GM23338 (cell line): ENCODE data around the gene PLN. TPM values are rescaled to one million over a fixed set of nuclear protein-coding genes. Genes with fewer than 3 reads are reported as not detected.

ENCODE experiments used
- ATAC-seq: fragments of 200-7000 bp; cut with Tn5 transposase; 3 replicates; pipeline ENCODE4 v1.9.1; 2020
- DNase-seq: peaks from one replicate; pipeline ENCODE4 v3.0.0-alpha.2; 2015; ENCODE audit warnings: low spot score
- H2AFZ ChIP-seq: fragments of 200-600 bp; sonication (generic); 2 replicates; pipeline ENCODE4 v1.8.0; 2016; ENCODE audit warnings: antibody characterized with exemption, mild to moderate bottlenecking, moderate library complexity
- H3F3A ChIP-seq: fragments of 200-600 bp; sonication (generic); replicated peaks from 2 replicates; pipeline ENCODE4 v1.8.0; 2017; ENCODE audit warnings: antibody characterized with exemption, mixed run types, low read depth
- H3K27ac ChIP-seq: fragments of 200-600 bp; sonication (generic); 2 replicates; pipeline ENCODE4 v1.6.1; 2016; ENCODE audit warnings: low read depth
- H3K27me3 ChIP-seq: fragments of 200-600 bp; sonication (generic); 2 replicates; pipeline ENCODE4 v1.8.0; 2016; ENCODE audit warnings: mild to moderate bottlenecking, mixed run types, moderate library complexity; ENCODE audit not compliant: insufficient read depth
- H3K36me3 ChIP-seq: fragments of 200-600 bp; sonication (generic); 2 replicates; pipeline ENCODE4 v1.8.0; 2016; ENCODE audit warnings: mild to moderate bottlenecking; ENCODE audit not compliant: insufficient read depth
- H3K4me1 ChIP-seq: fragments of 200-600 bp; sonication (generic); 2 replicates; pipeline ENCODE4 v1.8.0; 2016; ENCODE audit warnings: mild to moderate bottlenecking, moderate library complexity; ENCODE audit not compliant: insufficient read depth
- H3K4me2 ChIP-seq: fragments of 200-600 bp; sonication (generic); 2 replicates; pipeline ENCODE4 v1.7.1; 2017; ENCODE audit warnings: mixed run types
- H3K4me3 ChIP-seq: fragments of 200-600 bp; sonication (generic); 2 replicates; pipeline ENCODE4 v1.6.1; 2016; ENCODE audit warnings: mixed run types
- H3K79me2 ChIP-seq: fragments of 200-600 bp; sonication (generic); replicated peaks from 2 replicates; pipeline ENCODE4 v1.8.0; 2017; ENCODE audit warnings: mild to moderate bottlenecking; ENCODE audit not compliant: insufficient read depth
- H3K9me2 ChIP-seq: fragments of 200-600 bp; sonication (generic); 2 replicates; pipeline ENCODE4 v1.8.0; 2017; ENCODE audit not compliant: insufficient read depth
- H4K20me1 ChIP-seq: fragments of 200-600 bp; sonication (generic); replicated peaks from 2 replicates; pipeline ENCODE4 v1.8.0; 2017; ENCODE audit warnings: mild to moderate bottlenecking; ENCODE audit not compliant: insufficient read depth
- H3K27ac Mint-ChIP-seq: 2 replicates; pipeline ENCODE4 v1.8.0; 2020; ENCODE audit warnings: inconsistent platforms, mild to moderate bottlenecking, moderate library complexity, mixed read lengths
- H3K27me3 Mint-ChIP-seq: 3 replicates; pipeline ENCODE4 v1.8.0; 2022; ENCODE audit warnings: low read depth, mild to moderate bottlenecking, moderate library complexity, mixed read lengths, inconsistent platforms; ENCODE audit not compliant: insufficient read depth, poor library complexity
- H3K36me3 Mint-ChIP-seq: 3 replicates; pipeline ENCODE4 v1.8.0; 2021; ENCODE audit warnings: low read depth, mild to moderate bottlenecking, inconsistent platforms, moderate library complexity, mixed read lengths
- H3K4me1 Mint-ChIP-seq: 3 replicates; pipeline ENCODE4 v1.8.0; 2020; ENCODE audit warnings: mild to moderate bottlenecking, inconsistent platforms, mixed read lengths
- H3K4me3 Mint-ChIP-seq: 3 replicates; pipeline ENCODE4 v1.8.0; 2021; ENCODE audit warnings: moderate library complexity, mild to moderate bottlenecking, inconsistent platforms, mixed read lengths
- H3K9me3 Mint-ChIP-seq: 3 replicates; pipeline ENCODE4 v1.8.0; 2020; ENCODE audit warnings: moderate library complexity, mild to moderate bottlenecking, inconsistent platforms, mixed read lengths
- CREB1 ChIP-seq: fragments of 250-450 bp; sonication (Bioruptor Pico); IDR thresholded peaks from 2 replicates; pipeline ENCODE4 v1.5.0; 2020; ENCODE audit warnings: low read depth, mild to moderate bottlenecking, moderate library complexity
- CTCF ChIP-seq, 2 experiments: fragments of 200-600 bp in 1 of 2; sonication (generic) in 1 of 2; conservative IDR thresholded peaks; 2 replicates each; pipeline versions ENCODE4 v1.5.1 to v1.6.1; 2016 to 2017; ENCODE audit warnings: antibody characterized with exemption in 2 of 2, low read depth in 2 of 2, mild to moderate bottlenecking in 2 of 2, moderate library complexity in 1 of 2
- ETS1 ChIP-seq: IDR thresholded peaks from 2 replicates; pipeline ENCODE4 v1.6.1; 2016; ENCODE audit warnings: antibody characterized with exemption
- EZH2 ChIP-seq: fragments of 200-600 bp; sonication (generic); IDR thresholded peaks from one replicate; pipeline ENCODE4 v1.8.0; 2017; ENCODE audit warnings: antibody characterized with exemption, mild to moderate bottlenecking, low read depth; ENCODE audit not compliant: unreplicated experiment
- EZH2phosphoT487 ChIP-seq: fragments of 200-600 bp; sonication (generic); IDR thresholded peaks from one replicate; pipeline ENCODE4 v1.8.1; 2018; ENCODE audit warnings: antibody characterized with exemption; ENCODE audit not compliant: unreplicated experiment
- JUNB ChIP-seq: IDR thresholded peaks from one replicate; pipeline ENCODE4 v1.6.1; 2016; ENCODE audit warnings: antibody characterized with exemption; ENCODE audit not compliant: unreplicated experiment
- NANOG ChIP-seq: IDR thresholded peaks from 2 replicates; pipeline ENCODE4 v1.6.1; 2016; ENCODE audit warnings: antibody characterized with exemption, borderline replicate concordance
- POLR2AphosphoS5 ChIP-seq: IDR thresholded peaks from 2 replicates; pipeline ENCODE4 v1.6.1; 2016; ENCODE audit warnings: antibody characterized with exemption, low read depth
- REST ChIP-seq: IDR thresholded peaks from one replicate; pipeline ENCODE4 v1.6.1; 2018; ENCODE audit warnings: antibody characterized with exemption; ENCODE audit not compliant: unreplicated experiment
- STAT1 ChIP-seq: IDR thresholded peaks from one replicate; pipeline ENCODE4 v1.6.1; 2016; ENCODE audit warnings: antibody characterized with exemption; ENCODE audit not compliant: unreplicated experiment
- ZNF114 ChIP-seq: fragments of 250-450 bp; sonication (Bioruptor Pico); IDR thresholded peaks from 2 replicates; pipeline ENCODE4 v1.5.0; 2020; ENCODE audit warnings: mild to moderate bottlenecking, moderate library complexity
- ZNF331 ChIP-seq: fragments of 250-450 bp; sonication (Bioruptor Pico); IDR thresholded peaks from 2 replicates; pipeline ENCODE4 v1.5.0; 2020; ENCODE audit warnings: low read depth, mild to moderate bottlenecking, moderate library complexity
- polyA plus RNA-seq: library from polyadenylated mRNA; unstranded; fragments of >200 nt; fragmentation: Nextera tagmentation; extraction: Ambion mirVana; gene quantifications from 2 replicates; pipeline ENCODE4 v1.2.1, GENCODE V29; 2016
- total RNA-seq: library from RNA; depleted of rRNA; stranded (reverse); fragments of >200 nt; shearing (Covaris generic); gene quantifications from 2 replicates; pipeline ENCODE4 v1.2.3, GENCODE V29; 2014

The PLN gene
- total and polyA plus RNA-seq, 2 experiments from 2014 or later, result 0.10 TPM; not detected in 1

GRCh38 chr6:118562248-118562647 is 14.2 kb downstream of the PLN start (continued):
- no peak for TF ChIP-seq REST
- no peak for TF ChIP-seq NANOG
- TF ChIP-seq ETS1, result no peak
- no peak for TF ChIP-seq EZH2phosphoT487
- TF ChIP-seq CTCF (conservative IDR thresholded peaks at IDR 0.05; ENCODE audit: low read depth in 2 of 2), result no peak
- no peak for TF ChIP-seq ZNF114 (CRISPR knock-in tag)
- no peak for TF ChIP-seq ZNF331 (CRISPR knock-in tag)
- TF ChIP-seq STAT1, result no peak
- TF ChIP-seq JUNB, result no peak

- H3K4me1 Mint-ChIP-seq, result peaks cover 7% of the 10 kb centered on the region; the same call in 2 of the 3 replicates
- no peaks in the 10 kb centered on the region for H3K79me2 ChIP-seq
- no peak for ATAC-seq
- H3K36me3 ChIP-seq, result no peaks in the 10 kb centered on the region
- no peaks in the 10 kb centered on the region for H3F3A ChIP-seq
- no peak overlapping the region for H3K27ac Mint-ChIP-seq
- no peak overlapping the region for H3K4me3 Mint-ChIP-seq
- no peak overlapping the region for H2AFZ ChIP-seq
- H3K27me3 ChIP-seq, result no peaks in the 10 kb centered on the region
- no peak overlapping the region for H3K27ac ChIP-seq
- no peaks in the 10 kb centered on the region for H3K36me3 Mint-ChIP-seq
- no peak overlapping the region for H3K4me3 ChIP-seq
- no peak overlapping the region for H3K4me2 ChIP-seq
- no peaks in the 10 kb centered on the region for H3K27me3 Mint-ChIP-seq
- H3K4me1 ChIP-seq, result peaks cover 8% of the 10 kb centered on the region; the same call in 1 of the 2 replicates
- no peaks in the 10 kb centered on the region for H3K9me2 ChIP-seq
- H3K9me3 Mint-ChIP-seq, result no peaks in the 10 kb centered on the region
- no peaks in the 10 kb centered on the region for H4K20me1 ChIP-seq
- TF ChIP-seq NANOG (no peak), POLR2AphosphoS5 (no peak), JUNB (no peak), CREB1 (CRISPR knock-in tag) (no peak), CTCF (conservative IDR thresholded peaks at IDR 0.05; ENCODE audit: low read depth in 2 of 2) (no peak), EZH2 (no peak), ZNF114 (CRISPR knock-in tag) (no peak)
- no peak for DNase-seq
These were observed 14.9 kb downstream of the PLN start for GRCh38 chr6:118562959-118563358.
